GM13977 (cell line): ENCODE measurements around the gene CA5A.
"Not testable (repeated sequence)": the region's sequence is repeated elsewhere in the genome, so short reads cannot be mapped to it uniquely, and the experiment has no call there.

ENCODE experiments used
- DNase-seq: peaks from one replicate; pipeline ENCODE4 v3.0.0; 2012; ENCODE audit warnings: low spot score
- CTCF ChIP-seq: IDR thresholded peaks from 2 replicates; pipeline ENCODE4 v1.5.1; 2012; ENCODE audit warnings: mild to moderate bottlenecking, control low read depth; ENCODE audit not compliant: insufficient read depth; ENCODE audit errors: extremely low read depth, missing control alignments
- in situ Hi-C: fragments of 300-500 bp; cut with MboI; formaldehyde crosslinking; loops from one replicate; pipeline ENCODE4 v1.12.0; 2022; ENCODE audit warnings: low sequenced_read_pairs, low pct_unique_long_range_greater_than_20kb, mixed read lengths, inconsistent platforms; ENCODE audit not compliant: unreplicated experiment

Gene CA5A

DNA sequence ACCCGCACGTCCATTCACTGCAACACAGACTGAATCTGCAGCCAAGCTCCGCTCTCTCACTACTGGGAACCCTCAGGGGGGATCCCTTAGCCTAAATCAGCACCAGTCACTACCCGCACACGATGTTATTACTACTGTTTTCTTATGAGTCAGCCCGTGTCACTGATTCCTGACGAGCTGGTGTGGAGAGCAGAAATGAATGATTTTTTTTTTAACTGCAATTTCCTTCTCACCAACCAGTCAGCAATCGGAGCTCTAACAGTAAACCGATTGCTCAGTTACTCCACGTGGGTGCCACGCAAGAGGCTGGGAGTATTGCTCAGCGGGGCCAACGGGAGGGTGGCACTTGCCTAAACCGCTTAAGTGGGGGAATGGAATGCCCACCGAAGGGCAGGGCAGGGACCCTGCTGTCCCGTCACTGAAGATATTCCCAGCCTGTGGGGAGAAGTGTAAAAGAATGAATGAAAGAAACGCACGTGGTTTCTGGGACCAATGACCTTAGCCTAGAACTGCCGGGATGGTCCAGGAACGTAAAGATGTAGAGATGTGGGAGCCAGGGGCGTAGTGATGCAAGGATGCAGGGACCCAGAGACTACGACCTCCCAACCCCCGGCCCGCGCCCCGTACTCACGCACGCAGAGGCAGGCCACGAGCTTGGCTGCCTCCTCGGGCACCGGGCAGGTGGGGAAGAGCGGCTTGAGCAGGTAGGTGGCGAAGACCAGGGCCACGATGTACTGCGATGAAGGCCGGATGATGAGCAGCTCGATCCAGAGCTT, 67.9 kb downstream of the CA5A start:
- peak; percentile 55 for DNase-seq
- in situ Hi-C loops = not testable (repeated sequence)

DNA sequence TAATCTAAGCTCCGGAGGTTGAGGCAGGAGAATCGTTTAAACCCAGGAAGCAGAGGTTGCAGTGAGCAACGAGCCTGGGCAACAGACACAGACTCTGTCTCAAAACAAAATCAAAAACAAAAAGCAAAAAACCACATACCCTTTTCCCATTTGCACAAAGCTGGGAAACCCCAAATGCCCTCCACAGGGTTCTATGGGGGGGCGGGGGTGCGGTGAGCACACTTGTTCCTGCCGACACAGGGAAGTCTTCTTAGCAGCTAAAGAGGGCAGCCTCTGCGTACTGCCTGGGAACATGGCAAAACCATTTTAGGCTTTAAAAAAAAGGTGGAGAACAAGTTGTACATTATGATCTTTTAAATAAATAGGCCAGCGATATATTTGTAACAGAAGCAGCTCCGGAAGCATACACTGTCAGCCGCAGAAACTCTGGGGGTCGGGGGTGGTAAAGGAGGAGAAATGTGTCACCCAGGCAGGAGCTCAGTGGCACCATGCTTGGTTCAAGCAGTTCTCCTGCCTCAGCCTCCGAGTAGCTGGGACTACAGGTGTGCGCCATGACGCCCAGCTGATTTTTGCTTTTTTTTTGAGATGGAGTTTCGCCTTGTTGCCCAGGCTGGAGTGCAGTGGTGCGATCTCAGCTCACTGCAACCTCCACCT, 70.3 kb downstream of the CA5A start:
- DNase-seq, in situ Hi-C loops: not testable (repeated sequence)

GRCh38 chr16:87864331-87864989, 71.9 kb downstream of the CA5A start:
- in situ Hi-C loops = no loop called here
- no peak for TF ChIP-seq CTCF
- no peak for DNase-seq

- DNase-seq, in situ Hi-C loops: not testable (repeated sequence)
These were observed 73.0 kb downstream of the CA5A start for GRCh38 chr16:87863327-87863635.

DNA sequence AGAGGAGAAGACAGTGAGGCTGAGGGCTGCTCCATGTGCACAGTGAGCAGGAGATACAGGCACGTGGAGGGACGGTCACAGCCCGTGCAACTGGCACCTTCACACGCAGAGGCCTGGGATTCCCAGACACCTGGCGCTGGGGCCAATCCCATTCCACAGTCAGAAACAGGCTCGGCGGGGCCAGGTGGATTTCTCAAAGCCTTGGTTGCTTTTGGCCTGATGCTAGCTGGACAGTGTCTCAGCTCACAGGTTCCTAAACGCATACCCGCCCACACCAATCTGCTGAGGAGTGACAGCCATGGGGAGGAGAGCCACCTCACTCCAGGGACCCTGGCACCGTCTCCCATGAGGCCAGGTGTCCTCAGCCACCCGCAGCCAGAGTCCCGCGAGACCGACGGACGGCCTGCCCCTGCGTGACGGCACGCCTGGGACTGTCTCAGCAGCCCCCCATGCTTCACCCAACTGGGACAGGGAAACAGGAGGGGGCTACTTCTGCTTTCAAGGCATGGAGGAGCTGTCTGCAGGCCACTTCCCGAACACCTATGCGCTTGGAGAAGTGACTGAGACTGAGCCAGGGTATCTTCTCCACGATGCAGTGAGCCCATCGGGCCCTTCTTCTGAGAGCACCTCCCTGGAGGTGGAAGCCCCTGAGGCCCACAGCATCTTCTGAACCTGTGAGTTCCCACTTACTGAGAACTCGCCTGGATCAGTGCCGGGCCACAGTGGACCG, 73.6 kb downstream of the CA5A start:
- DNase-seq, in situ Hi-C loops: not testable (repeated sequence)

DNA sequence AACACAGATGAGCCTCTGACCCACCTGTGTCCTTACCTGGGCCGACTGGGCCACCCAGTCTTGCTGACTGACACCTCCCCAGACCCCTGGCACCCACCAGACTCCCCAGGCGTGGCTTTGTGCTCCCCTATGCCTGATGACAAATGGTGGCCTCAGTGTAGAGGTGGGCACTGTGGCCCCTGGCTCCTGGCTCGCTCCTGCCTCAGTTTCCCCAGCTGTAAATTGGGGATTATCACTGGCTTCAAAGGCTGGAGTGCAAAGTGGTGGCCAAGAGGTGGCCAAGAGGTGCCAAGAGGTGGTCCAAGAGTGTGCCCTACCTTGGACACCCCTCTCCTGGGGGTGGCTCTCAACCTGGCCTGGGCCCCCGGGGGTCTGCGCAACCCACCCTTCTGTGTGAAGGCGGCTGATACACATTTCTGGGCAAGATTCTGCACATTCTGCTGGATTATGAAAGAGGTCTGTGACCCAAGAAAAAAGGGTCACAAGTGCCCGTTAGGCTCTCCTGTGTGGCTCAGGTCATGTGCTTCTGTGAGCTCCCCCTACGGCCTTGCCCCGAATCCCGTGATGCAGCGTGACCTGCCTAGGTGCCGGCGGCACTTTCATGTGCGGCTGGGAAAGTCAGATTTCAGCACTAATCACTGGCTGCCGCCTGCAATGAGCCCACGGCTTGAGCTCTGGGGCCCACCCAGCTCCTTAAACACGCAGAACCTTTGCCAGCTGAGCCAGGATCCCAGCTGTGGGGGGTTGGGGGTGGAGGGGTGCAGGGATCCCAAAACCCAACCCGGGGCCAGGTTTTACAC, 74.8 kb downstream of the CA5A start:
- in situ Hi-C loops, DNase-seq: not testable (repeated sequence)

DNA sequence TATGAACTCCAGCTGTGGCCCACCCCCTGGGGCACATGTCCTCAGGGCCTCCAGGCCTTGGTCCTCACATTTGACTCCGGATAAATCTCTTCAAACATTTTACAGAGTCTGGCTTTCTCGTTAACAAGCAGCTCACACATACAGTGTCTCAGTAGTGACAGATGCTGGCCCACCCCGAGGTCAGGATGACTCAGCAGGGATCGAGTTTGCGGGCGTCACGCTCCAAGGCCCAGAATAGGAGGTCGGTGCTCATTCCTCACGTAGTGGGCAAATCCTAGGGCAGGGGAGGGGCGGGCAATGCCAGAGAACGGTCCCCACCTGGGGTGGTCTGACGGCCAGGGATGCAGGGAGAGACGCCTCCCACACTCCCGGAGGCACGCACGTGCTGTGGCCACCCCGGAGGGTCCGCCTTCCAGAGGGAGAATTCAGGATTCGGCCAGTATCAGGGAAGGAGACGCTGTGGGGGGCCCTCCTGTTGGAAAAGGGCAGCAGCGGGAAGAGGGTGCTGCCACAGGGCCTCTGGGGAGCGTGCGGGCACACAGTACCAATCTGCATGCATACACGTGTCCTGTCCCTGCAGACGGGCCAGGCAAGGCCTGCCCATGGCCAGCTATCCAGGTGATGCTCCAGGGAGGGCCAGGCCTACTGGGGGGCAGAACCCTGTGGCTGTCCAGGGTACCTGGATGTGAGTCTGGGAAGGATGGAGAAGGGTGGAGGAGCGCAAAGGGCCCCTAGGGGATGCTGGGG, 75.6 kb downstream of the CA5A start:
- no peak for DNase-seq
- no peak for TF ChIP-seq CTCF
- in situ Hi-C loops = no loop called here

- in situ Hi-C loops, DNase-seq: not testable (repeated sequence)
These were observed 78.0 kb downstream of the CA5A start for GRCh38 chr16:87858151-87858993.

GRCh38 chr16:87856791-87857228, 79.5 kb downstream of the CA5A start:
- in situ Hi-C loops = no loop called here
- DNase-seq = no peak
- TF ChIP-seq CTCF = no peak
